ENCODE results near the gene MAG. TPM values are rescaled to one million over a fixed set of nuclear protein-coding genes. Genes with fewer than 3 reads are reported as not detected.

The MAG gene
- total RNA-seq, 1 experiment from 2014 or later, result not detected

GRCh38 chr19:35278578-35279284 is 13.2 kb upstream of the MAG start:
- Mint-ChIP-seq H3K27ac (ENCODE audit: low read depth, unreplicated experiment) (no peak overlapping the region), H3K4me1 (ENCODE audit: insufficient read depth, unreplicated experiment) (peaks cover 5% of the 10 kb centered on the region), H3K27me3 (ENCODE audit: insufficient read depth, unreplicated experiment) (peaks cover 16% of the 10 kb centered on the region), H3K36me3 (ENCODE audit: insufficient read depth, unreplicated experiment) (peaks cover 55% of the 10 kb centered on the region), H3K4me3 (ENCODE audit: unreplicated experiment) (no peak overlapping the region), H3K9me3 (ENCODE audit: unreplicated experiment) (no peaks in the 10 kb centered on the region)
- ChIA-PET POLR2A (no interaction called here), CTCF (no interaction called here)
- intact Hi-C loops (cut with micrococcal nuclease), result no loop called here
- no peak for DNase-seq (ENCODE audit: unreplicated experiment)
- no TSS peak for BruUV-seq (replicated peaks)
- TF ChIP-seq, protein P1, sequence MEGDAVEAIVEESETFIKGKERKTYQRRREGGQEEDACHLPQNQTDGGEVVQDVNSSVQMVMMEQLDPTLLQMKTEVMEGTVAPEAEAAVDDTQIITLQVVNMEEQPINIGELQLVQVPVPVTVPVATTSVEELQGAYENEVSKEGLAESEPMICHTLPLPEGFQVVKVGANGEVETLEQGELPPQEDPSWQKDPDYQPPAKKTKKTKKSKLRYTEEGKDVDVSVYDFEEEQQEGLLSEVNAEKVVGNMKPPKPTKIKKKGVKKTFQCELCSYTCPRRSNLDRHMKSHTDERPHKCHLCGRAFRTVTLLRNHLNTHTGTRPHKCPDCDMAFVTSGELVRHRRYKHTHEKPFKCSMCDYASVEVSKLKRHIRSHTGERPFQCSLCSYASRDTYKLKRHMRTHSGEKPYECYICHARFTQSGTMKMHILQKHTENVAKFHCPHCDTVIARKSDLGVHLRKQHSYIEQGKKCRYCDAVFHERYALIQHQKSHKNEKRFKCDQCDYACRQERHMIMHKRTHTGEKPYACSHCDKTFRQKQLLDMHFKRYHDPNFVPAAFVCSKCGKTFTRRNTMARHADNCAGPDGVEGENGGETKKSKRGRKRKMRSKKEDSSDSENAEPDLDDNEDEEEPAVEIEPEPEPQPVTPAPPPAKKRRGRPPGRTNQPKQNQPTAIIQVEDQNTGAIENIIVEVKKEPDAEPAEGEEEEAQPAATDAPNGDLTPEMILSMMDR (IDR thresholded peaks at IDR 0.05; ENCODE audit: unreplicated experiment), result no peak

DNA sequence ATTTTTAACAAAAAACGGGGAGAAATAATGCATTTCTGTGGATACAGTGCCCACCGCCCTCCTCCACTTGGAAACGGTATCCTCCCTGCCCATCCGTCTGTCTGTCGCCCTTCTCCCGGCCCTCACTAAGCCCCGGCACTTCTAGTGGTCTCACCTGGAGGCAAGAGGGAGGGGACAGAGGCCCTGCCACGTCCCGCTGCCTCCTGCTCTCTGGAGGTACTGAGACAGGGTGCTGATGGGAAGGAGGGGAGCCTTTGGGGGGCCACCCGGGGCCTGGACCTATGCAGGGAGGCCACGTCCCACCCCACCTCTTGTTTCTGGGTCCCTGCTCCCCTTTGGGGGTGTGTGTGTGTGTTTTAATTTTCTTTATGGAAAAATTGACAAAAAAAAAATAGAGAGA is 12.6 kb upstream of the MAG start:
- POLR2A ChIA-PET, result no interaction called here
- peaks cover 22% of the 10 kb centered on the region for H3K27me3 Mint-ChIP-seq (ENCODE audit: insufficient read depth, unreplicated experiment)
- CTCF ChIA-PET, result no interaction called here
- no peak overlapping the region for H3K4me3 Mint-ChIP-seq (ENCODE audit: unreplicated experiment)
- H3K9me3 Mint-ChIP-seq (ENCODE audit: unreplicated experiment), result no peaks in the 10 kb centered on the region
- no peak overlapping the region for H3K27ac Mint-ChIP-seq (ENCODE audit: low read depth, unreplicated experiment)
- TSS peak; percentile 79 for BruUV-seq (replicated peaks)
- DNase-seq (ENCODE audit: unreplicated experiment), result no peak
- peaks cover 48% of the 10 kb centered on the region for H3K36me3 Mint-ChIP-seq (ENCODE audit: insufficient read depth, unreplicated experiment)
- peaks cover 5% of the 10 kb centered on the region for H3K4me1 Mint-ChIP-seq (ENCODE audit: insufficient read depth, unreplicated experiment)
- intact Hi-C loops (cut with micrococcal nuclease), result no loop called here
- TF ChIP-seq, protein P1 (IDR thresholded peaks at IDR 0.05; ENCODE audit: unreplicated experiment), result no peak

DNA sequence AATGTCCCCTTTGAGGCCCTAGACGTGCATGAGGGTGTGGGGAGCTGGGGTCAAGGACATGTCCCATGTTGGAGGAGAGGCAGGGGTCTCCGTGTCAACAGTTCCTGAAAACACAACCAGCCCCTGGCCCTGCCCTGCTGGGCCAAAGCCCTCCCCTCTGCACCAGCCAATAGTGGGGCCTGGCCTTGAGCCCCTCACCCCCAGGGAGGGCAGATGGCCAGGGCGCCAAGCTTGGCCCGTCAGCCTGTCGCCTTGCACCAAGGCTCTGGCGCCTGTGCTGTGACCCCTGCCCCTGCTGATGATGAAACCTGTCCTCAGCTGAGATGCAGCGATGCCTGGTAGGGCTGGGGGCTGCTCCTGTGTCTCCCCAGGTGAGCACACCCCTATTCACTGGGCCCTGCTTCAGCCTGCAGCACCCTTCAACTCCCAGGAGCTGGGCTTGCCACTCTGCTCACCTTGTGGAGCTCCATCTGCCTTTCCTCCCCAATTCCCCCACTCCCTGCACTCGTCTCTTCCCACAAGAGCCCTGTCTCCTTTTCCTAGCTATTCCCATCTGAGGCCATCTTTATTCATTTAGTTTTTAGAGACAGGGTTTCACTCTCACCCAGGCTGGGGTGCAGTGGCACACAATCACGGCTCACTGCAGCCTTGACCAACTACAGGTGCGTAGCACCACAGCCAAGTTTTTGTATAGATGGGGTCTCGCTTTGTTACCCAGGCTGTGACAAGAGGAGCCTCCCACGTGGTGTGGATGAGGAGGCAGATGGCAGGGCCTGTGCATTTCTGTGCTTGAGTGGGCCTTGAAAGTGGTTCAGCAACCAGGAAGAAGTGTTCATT is 11.8 kb upstream of the MAG start:
- peaks cover 28% of the 10 kb centered on the region for H3K27me3 Mint-ChIP-seq (ENCODE audit: insufficient read depth, unreplicated experiment)
- H3K4me1 Mint-ChIP-seq (ENCODE audit: insufficient read depth, unreplicated experiment), result peaks cover 5% of the 10 kb centered on the region
- TF ChIP-seq, protein P1 (IDR thresholded peaks at IDR 0.05; ENCODE audit: unreplicated experiment), result no peak
- no TSS peak for BruUV-seq (replicated peaks)
- H3K36me3 Mint-ChIP-seq (ENCODE audit: insufficient read depth, unreplicated experiment), result peaks cover 40% of the 10 kb centered on the region
- no peak for DNase-seq (ENCODE audit: unreplicated experiment)
- no peak overlapping the region for H3K4me3 Mint-ChIP-seq (ENCODE audit: unreplicated experiment)
- no peaks in the 10 kb centered on the region for H3K9me3 Mint-ChIP-seq (ENCODE audit: unreplicated experiment)
- ChIA-PET CTCF (interaction anchor here (0.7 to 1.2 kb wide), 2 partner anchors 10 to 28 kb away, joined by 3 to 4 read pairs; no protein-coding TSS in a partner anchor), POLR2A (no interaction called here)
- no peak overlapping the region for H3K27ac Mint-ChIP-seq (ENCODE audit: low read depth, unreplicated experiment)
- intact Hi-C loops (cut with micrococcal nuclease), result no loop called here

DNA sequence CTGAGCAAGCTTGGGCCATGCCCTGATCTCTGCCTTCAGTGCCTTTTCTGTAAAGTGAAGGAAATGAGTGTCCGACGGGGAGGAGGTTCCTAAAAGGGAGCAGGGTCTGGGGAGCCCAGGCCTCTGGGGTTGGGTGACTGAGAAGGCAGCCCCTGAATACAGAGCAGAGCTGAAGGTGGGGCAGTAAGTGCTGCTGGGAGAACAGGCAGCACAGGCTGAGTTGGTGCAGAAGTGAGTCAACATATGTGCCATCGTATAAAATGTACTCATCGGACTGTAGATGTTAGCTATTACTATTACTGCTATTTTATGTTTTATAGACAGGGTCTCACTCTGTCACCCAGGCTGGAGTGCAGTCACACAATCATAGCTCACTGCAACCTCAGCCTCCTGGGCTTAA is 10.7 kb upstream of the MAG start:
- DNase-seq (ENCODE audit: unreplicated experiment), result no peak
- H3K27me3 Mint-ChIP-seq (ENCODE audit: insufficient read depth, unreplicated experiment), result peaks cover 28% of the 10 kb centered on the region
- CTCF ChIA-PET, result interaction anchor here (0.6 to 1.2 kb wide), 3 partner anchors 9 to 390 kb away, joined by 3 to 4 read pairs (median 3); no protein-coding TSS in a partner anchor

More for the DNA sequence above, 10.7 kb upstream of the MAG start:
- TF ChIP-seq, protein P1 (IDR thresholded peaks at IDR 0.05; ENCODE audit: unreplicated experiment), result no peak
- Mint-ChIP-seq H3K36me3 (ENCODE audit: insufficient read depth, unreplicated experiment) (peaks cover 32% of the 10 kb centered on the region), H3K27ac (ENCODE audit: low read depth, unreplicated experiment) (no peak overlapping the region), H3K4me3 (ENCODE audit: unreplicated experiment) (no peak overlapping the region), H3K9me3 (ENCODE audit: unreplicated experiment) (no peaks in the 10 kb centered on the region), H3K4me1 (ENCODE audit: insufficient read depth, unreplicated experiment) (peaks cover 5% of the 10 kb centered on the region)
- BruUV-seq (replicated peaks), result no TSS peak
- POLR2A ChIA-PET, result interaction anchor here (1.8 kb wide), 1 partner anchor 13 kb away, joined by 3 read pairs; no protein-coding TSS in a partner anchor
- intact Hi-C loops (cut with micrococcal nuclease), result no loop called here

All from MCF 10A (cell line).